ENCODE results near the gene PRR20G. TPM values are rescaled to one million over a fixed set of nuclear protein-coding genes. Genes with fewer than 3 reads are reported as not detected.
"Not testable (repeated sequence)": the region's sequence is repeated elsewhere in the genome, so short reads cannot be mapped to it uniquely, and the experiment has no call there.

Gene PRR20G
- polyA plus RNA-seq, 3 donors = not detected

DNA sequence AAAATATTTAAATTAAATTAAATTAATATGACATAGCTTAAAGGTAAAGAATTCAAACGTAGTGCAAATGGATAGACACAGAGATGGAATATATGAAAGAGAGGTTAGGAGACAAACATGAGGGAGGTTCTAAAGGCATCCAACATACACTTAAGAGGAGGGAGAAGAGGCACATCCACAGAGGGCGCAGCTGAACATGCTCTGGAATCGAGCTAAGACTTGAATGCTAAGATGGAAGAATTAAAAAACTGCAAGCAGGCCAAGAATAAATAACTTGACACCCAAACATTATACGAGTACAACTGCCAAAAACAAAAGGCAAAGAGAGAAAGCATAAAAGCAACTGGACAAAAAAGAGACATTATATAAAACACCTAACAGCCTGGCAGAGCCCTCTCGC lies 9.1 kb upstream of the PRR20G start:
- no peak overlapping the region for H3K9ac ChIP-seq (ENCODE audit: insufficient read depth, low read length, poor library complexity, severe bottlenecking)
- Mint-ChIP-seq H3K4me3 (no peak overlapping the region), H3K9me3 (peaks cover 0 to 3% (median 2%) of the 10 kb centered on the region in 7 donors), H3K27ac (no peak overlapping the region), H3K4me1 (peaks cover 36% of the 10 kb centered on the region), H3K36me3 (no peaks in the 10 kb centered on the region), H3K27me3 (ENCODE audit: low read depth in 3 of 3) (peaks cover 1 to 5% (median 2%) of the 10 kb centered on the region in 3 donors)
- H3K4me2 ChIP-seq (replicated peaks; ENCODE audit: extremely low read depth, low read length, poor library complexity, severe bottlenecking) = no peak overlapping the region
- no peaks in the 10 kb centered on the region for H3K9me3 ChIP-seq (replicated peaks in 1 of 2; ENCODE audit: control insufficient read depth in 1 of 2, insufficient read depth in 1 of 2, low read length in 2 of 2)
- no peaks in the 10 kb centered on the region for H3K27me3 ChIP-seq (ENCODE audit: control insufficient read depth in 2 of 2, insufficient read depth in 2 of 2, low read length in 2 of 2)
- intact Hi-C loops (cut with micrococcal nuclease) = no loop called here
- H4K20me1 ChIP-seq (ENCODE audit: insufficient read depth, low read length) = no peaks in the 10 kb centered on the region
- H3K36me3 ChIP-seq (replicated peaks in 1 of 2; ENCODE audit: control insufficient read depth in 1 of 2, insufficient read depth in 2 of 2, low read length in 2 of 2) = no peaks in the 10 kb centered on the region
- no peaks in the 10 kb centered on the region for H3K79me2 ChIP-seq (ENCODE audit: insufficient read depth, low read length)
- no peak overlapping the region for H3K4me3 ChIP-seq (replicated peaks in 1 of 3; ENCODE audit: low read depth in 2 of 3, low read length in 3 of 3)
- no peak for DNase-seq
- no peak for TF ChIP-seq CTCF (IDR thresholded peaks at IDR 0.05)
- H3K4me1 ChIP-seq (ENCODE audit: control insufficient read depth in 1 of 2, insufficient read depth in 2 of 2, low read length in 2 of 2) = peaks cover 29 to 40% of the 10 kb centered on the region in 2 donors
- H3K27ac ChIP-seq (ENCODE audit: low read depth in 1 of 2, low read length in 2 of 2) = no peak overlapping the region
- no peak overlapping the region for H2AFZ ChIP-seq (ENCODE audit: insufficient read depth, low read depth, low read length, poor library complexity, severe bottlenecking)
- WGBS (ENCODE audit: insufficient coverage) = no CpG with 5 or more reads among the region's 5 CpGs

DNA sequence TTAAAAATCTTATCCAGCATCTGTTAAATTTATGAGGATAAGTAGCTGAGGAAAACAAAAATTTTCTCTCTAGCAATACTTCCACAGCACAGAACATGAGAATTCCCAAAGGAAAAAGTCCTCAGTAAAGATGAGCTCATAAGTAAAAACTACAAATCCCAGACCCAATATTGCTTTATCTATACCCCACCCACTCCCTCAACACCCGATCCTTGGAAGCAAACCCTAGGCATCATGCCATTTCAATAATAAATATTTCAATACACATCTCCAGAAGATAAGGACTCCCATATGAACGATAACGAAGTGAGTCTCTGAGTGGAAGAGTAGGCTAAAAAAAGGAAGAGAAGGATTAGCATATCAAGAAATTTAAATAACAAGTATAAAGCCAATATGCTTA lies 8.3 kb upstream of the PRR20G start:
- Histone ChIP-seq H3K27me3 (ENCODE audit: control insufficient read depth in 2 of 2, insufficient read depth in 2 of 2, low read length in 2 of 2) (no peaks in the 10 kb centered on the region), H3K9me3 (replicated peaks in 1 of 2; ENCODE audit: control insufficient read depth in 1 of 2, insufficient read depth in 1 of 2, low read length in 2 of 2) (peaks cover 0 to 4% of the 10 kb centered on the region in 2 donors), H3K27ac (ENCODE audit: low read depth in 1 of 2, low read length in 2 of 2) (no peak overlapping the region), H2AFZ (ENCODE audit: insufficient read depth, low read depth, low read length, poor library complexity, severe bottlenecking) (no peak overlapping the region), H3K4me3 (replicated peaks in 1 of 3; ENCODE audit: low read depth in 2 of 3, low read length in 3 of 3) (no peak overlapping the region), H3K4me1 (ENCODE audit: control insufficient read depth in 1 of 2, insufficient read depth in 2 of 2, low read length in 2 of 2) (peaks cover 29 to 40% of the 10 kb centered on the region in 2 donors), H3K4me2 (replicated peaks; ENCODE audit: extremely low read depth, low read length, poor library complexity, severe bottlenecking) (no peak overlapping the region), H3K9ac (ENCODE audit: insufficient read depth, low read length, poor library complexity, severe bottlenecking) (no peak overlapping the region), H3K79me2 (ENCODE audit: insufficient read depth, low read length) (no peaks in the 10 kb centered on the region), H4K20me1 (ENCODE audit: insufficient read depth, low read length) (no peaks in the 10 kb centered on the region), H3K36me3 (replicated peaks in 1 of 2; ENCODE audit: control insufficient read depth in 1 of 2, insufficient read depth in 2 of 2, low read length in 2 of 2) (no peaks in the 10 kb centered on the region)
- H3K4me1 Mint-ChIP-seq = peaks cover 36% of the 10 kb centered on the region
- no peak for DNase-seq
- intact Hi-C loops (cut with micrococcal nuclease) = no loop called here
- peaks cover 2 to 5% (median 3%) of the 10 kb centered on the region in 3 donors for H3K27me3 Mint-ChIP-seq (ENCODE audit: low read depth in 3 of 3)
- H3K27ac Mint-ChIP-seq = no peak overlapping the region
- peaks cover 2 to 6% (median 3%) of the 10 kb centered on the region in 7 donors for H3K9me3 Mint-ChIP-seq
- no CpG with 5 or more reads among the region's 3 CpGs for WGBS (ENCODE audit: insufficient coverage)
- no peak overlapping the region for H3K4me3 Mint-ChIP-seq
- TF ChIP-seq CTCF (IDR thresholded peaks at IDR 0.05) = no peak
- no peaks in the 10 kb centered on the region for H3K36me3 Mint-ChIP-seq

DNA sequence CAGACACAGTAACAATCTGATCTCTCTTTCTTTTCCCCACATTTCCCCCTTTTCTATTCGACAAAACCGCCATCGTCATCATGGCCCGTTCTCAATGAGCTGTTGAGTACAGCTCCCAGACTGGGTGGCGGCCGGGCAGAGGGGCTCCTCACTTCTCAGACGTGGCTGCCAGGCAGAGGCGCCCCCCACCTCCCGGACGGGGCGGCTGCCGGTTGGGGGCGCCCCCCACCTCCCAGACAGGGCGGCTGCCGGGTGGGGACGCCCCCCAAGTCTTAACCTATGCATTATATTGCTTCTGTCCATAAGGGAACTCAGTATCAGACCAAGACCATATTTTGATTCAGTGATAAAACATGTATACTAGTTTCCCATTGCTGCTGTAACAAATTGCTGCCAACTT lies 5.8 kb upstream of the PRR20G start:
- H3K27ac ChIP-seq (ENCODE audit: low read depth in 1 of 2, low read length in 2 of 2); DNase-seq; intact Hi-C loops (cut with micrococcal nuclease); H3K27me3 ChIP-seq (ENCODE audit: control insufficient read depth in 2 of 2, insufficient read depth in 2 of 2, low read length in 2 of 2); H3K9ac ChIP-seq (ENCODE audit: insufficient read depth, low read length, poor library complexity, severe bottlenecking); H2AFZ ChIP-seq (ENCODE audit: insufficient read depth, low read depth, low read length, poor library complexity, severe bottlenecking); H3K4me3 ChIP-seq (replicated peaks in 1 of 3; ENCODE audit: low read depth in 2 of 3, low read length in 3 of 3); H3K4me2 ChIP-seq (replicated peaks; ENCODE audit: extremely low read depth, low read length, poor library complexity, severe bottlenecking); H3K36me3 Mint-ChIP-seq; H3K79me2 ChIP-seq (ENCODE audit: insufficient read depth, low read length); H3K36me3 ChIP-seq (replicated peaks in 1 of 2; ENCODE audit: control insufficient read depth in 1 of 2, insufficient read depth in 2 of 2, low read length in 2 of 2); H4K20me1 ChIP-seq (ENCODE audit: insufficient read depth, low read length); H3K27ac Mint-ChIP-seq; H3K4me3 Mint-ChIP-seq; H3K27me3 Mint-ChIP-seq (ENCODE audit: low read depth in 3 of 3): not testable (repeated sequence)
- no CpG with 5 or more reads among the region's 16 CpGs for WGBS (ENCODE audit: insufficient coverage)
- peaks cover 3 to 11% of the 10 kb centered on the region in 2 donors for H3K9me3 ChIP-seq (replicated peaks in 1 of 2; ENCODE audit: control insufficient read depth in 1 of 2, insufficient read depth in 1 of 2, low read length in 2 of 2)
- Mint-ChIP-seq H3K4me1 (peaks cover 19% of the 10 kb centered on the region), H3K9me3 (peaks cover 0 to 13% (median 6%) of the 10 kb centered on the region in 7 donors)
- H3K4me1 ChIP-seq (ENCODE audit: control insufficient read depth in 1 of 2, insufficient read depth in 2 of 2, low read length in 2 of 2) = peaks cover 16 to 17% of the 10 kb centered on the region in 2 donors

All from CD14-positive monocyte (primary cell).